ENCODE data around the gene TMPRSS2. TPM values are rescaled to one million over a fixed set of nuclear protein-coding genes. Genes with fewer than 3 reads are reported as not detected.

The TMPRSS2 gene
- polyA plus RNA-seq (2014; cell fraction: cytosol; rRNA removed): not detected in 2 replicates
- polyA plus RNA-seq (2014; cell fraction: nucleus; rRNA removed): not detected in 2 replicates

DNA sequence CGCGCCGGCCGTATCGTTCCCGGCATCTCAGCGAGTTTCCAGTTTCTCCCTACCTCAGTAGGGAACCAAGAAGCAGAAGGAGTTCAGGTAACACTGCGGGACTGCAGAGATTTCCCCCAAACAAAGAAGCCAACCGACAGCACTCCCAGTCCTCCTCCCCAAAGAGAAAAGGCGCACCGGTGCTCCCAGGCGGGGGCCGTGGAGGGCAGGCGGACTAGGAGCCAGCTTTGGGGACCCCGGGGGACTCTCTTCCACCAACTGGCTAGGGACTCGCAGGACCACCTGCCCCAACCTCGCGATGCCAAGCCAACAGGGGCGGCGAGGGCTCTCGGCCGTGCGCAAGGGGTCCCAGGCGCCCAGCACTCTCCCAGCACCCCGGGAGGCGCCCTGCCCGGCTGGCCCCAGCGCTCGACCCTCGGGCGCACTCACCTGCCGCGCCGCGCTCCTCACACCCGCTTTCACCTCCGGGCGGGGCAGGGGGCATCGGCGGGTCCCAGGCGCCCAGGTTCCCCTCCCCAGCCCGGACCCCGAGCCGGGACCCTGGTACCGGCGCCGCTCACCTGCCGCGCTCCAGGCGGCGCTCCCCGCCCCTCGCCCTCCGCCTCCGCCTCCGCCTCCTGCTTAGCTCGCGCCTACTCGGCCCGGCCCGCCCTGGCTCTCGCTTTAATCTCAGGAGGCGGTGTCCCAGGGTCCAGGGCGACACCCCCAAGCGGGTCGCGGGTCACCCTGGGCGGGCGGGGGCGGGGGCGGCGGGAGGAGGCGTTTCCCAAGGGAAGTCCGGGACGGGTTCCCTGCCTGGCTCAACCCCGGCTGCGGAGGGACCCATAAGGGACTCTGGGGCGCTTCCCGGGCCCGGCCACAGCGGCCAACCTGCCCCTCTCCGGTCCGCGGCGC, at the start of gene TMPRSS2:
Gene TMPRSS2 (minus strand): TSS at position 638 of the 894 bp plus-strand sequence. CDS start 10,025 bp downstream, outside the sequence.
- no peak for DNase-seq (ENCODE audit: low spot score)

DNA sequence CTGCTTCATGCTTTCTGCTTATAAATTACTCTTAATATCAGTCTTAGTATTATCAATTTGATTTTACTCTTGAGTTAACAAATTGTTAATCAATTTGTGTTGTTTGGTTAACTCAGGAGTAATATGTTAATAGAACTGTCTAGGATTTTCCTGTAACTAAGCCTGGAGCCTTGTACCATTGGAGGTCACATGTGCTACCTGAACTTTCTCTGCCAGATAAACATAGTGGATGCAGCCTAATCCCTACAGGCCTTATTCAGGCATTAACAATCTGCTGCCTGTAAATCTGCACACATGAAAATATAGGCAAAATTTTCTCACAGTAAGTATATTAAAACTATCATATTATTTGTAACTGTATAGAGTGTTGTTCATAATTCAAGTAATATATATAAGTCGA, 47.1 kb upstream of the TMPRSS2 start:
- no peak for DNase-seq (ENCODE audit: low spot score)

DNA sequence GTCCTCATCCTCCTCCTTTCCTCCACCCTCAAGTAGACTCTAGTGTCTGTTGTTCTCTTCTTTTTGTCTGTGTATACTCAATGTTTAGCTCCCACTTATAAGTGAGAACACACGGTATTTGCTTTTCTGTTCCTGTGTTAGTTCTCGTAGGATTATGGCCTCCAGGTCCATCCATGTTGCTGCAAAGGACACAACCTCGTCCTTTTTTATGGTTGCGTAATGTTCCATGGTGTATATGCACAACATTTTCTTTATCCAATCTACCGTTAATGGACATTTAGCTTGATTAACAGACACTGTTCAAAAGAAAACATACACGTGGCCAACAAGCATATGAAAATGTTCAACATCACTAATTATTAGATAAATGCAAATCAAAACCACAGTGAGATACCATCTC, 44.3 kb upstream of the TMPRSS2 start:
- DNase-seq (ENCODE audit: low spot score): no peak

DNA sequence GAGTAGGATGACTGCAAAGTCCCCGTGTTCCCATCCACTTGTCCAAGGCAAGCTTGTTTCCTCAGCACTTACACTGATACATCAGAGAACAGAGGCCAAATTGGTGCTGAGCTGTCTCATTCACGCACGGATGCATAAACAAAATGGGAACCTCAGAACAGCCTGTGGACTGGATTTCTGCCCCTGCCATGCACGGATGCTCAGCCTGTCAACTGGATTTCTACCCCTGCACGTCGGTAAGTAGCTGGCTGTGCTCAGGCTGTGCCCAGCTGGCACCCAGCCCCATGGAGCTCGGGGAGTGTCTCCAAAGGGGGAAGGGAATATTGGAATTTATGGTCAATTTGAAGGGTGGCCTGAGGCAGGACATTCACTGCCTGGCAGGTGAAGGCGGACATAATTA, 40.8 kb upstream of the TMPRSS2 start:
- DNase-seq (ENCODE audit: low spot score): no peak

DNA sequence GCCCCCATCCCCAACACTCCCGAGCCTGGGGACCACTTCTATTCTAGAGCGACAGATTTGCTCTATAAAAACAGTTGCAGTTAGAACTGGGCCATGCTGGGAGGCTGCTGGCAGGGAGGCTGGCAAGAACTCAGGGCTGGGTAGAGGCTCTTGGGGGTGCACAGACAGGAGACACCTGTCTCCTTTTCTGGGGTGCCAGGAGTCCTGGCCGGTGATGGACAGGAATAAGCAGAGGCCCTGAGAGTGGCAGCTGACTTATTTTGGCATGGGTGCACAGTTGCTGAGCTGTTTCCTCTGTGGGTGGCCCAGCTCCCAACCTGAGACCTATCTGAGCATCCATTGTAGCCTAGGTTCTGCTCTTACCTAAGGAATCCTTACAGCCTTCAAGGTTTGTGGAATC, 39.2 kb upstream of the TMPRSS2 start:
- no peak for DNase-seq (ENCODE audit: low spot score)

DNA sequence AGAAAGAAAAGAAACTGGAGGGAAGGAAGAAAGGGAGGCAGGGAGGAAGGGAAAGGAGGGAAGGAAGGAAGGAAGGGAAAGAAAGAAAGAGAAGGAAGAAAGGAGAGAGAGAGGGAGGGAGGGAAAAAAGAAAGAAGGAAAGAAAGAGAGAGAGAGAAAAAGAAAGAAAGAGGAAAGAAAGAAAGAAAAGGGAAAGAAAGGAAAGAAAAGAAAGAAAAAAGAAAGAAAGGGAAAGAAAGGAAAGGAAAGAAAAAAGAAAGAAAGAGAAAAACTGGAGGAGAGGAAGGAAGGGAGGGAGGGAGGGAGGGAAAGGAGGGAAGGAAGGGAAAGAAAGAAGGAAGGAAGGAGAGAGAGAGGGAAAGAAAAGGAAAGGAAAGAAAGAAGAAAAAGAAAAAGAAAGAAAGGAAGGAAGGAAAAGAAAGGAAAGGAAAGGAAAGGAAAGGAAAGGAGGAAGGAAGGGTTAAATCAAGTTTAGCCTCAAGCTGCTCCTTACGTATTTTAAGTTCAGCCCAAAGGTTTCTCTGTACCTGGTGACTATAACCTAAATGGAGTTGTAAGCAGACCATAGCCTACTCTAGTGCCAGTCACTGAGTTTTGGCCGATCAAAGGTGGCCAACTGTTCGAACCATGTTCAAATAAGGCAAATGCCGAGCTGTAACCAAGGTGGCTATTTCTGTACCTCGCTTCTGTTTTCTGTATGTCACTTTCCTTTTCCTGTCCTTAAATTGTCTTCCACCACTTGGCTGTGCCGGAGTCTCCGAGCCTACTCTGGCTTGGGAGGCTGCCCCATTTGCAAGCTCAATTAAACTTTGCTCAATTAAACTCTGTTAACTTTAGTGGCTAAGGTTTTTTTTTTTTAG, 37.8 kb upstream of the TMPRSS2 start:
- DNase-seq (ENCODE audit: low spot score): no peak

DNA sequence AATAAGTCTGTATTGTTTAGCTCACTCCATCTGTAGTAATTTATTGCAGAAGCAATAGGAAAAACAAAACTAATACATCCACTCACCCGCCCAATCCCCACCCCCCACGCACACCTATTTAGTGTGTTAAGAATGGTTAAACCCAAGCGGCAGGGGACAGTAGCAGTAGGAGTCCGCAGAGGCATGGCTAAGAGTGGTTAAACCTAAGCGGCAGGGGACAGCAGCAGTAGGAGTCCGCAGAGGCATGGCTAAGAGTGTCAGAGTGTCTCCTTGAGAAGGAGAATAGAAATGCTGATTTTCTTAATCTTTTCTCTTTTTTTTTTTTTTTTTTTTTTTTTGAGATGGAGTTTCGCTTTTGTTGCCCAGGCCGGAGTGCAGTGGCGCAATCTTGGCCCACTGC, 34.8 kb upstream of the TMPRSS2 start:
- DNase-seq (ENCODE audit: low spot score): no peak

DNA sequence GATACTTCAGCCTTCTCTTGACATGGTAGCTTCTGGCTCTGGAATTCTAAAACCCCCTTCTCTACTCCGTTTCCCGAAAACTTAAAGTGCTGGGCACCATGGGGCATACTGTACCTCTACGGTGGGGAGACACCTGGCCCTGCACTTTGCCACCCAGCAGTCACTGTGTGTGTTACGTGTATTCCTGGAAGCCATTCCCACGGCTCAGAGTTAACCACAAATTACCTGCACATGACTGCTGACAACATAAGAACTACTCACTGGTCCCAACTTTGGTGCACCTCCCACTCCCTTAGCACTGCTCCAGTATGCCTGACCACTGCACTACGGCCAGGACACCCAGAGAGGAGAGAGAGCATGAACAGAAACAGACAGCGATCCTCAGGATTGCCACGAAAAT, 29.4 kb upstream of the TMPRSS2 start:
- DNase-seq (ENCODE audit: low spot score): no peak

DNA sequence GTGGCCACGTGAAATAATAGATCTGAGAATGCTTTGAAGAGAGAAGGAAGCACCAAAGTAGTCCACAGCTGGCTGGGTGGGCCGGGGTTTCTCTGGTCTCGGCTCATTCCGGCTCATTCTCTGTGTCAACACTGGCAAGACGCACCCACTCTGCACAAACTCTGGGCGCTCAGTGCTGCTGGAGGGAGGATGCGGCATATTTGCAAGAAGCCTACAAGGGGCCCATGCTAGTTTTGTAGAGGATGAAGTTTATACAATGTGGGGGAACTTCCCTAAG, 28.8 kb upstream of the TMPRSS2 start:
- DNase-seq (ENCODE audit: low spot score): no peak

DNA sequence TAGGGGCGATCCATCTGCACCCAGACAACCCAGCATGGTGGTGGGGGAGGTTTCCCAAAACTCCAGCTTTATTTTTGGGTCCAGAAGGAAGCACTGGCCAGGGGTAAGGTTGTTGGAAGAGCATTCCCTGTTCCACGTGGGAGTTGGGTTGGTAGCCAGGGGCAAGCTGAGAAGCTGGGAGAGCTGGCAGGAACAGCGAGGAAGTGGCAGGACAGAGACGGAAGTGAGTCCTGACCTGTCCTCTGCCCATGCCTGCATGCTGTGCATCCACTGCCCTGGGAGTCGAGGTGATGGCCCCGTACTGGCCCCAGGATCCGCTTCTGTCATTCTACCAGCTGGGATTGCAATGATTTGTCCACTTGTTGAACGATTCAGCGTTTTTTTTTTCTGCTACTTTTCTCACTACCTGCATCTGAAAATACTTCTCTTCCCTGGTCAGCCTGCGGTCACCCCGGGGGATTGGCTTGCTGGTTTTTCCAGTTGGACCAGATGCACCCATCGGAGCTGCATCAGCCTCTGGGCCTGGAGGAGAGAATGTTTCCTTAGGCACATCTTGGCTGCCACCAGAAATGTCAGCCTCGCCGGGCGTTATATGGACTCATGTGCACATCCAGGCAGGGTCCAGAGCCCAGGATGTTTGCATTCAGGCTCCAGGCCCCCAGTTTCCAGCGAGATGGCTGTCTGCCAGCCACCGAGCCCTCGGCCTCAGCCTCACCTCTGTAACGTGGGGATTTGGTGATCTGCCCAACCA, 28.3 kb upstream of the TMPRSS2 start:
- DNase-seq (ENCODE audit: low spot score): no peak

DNA sequence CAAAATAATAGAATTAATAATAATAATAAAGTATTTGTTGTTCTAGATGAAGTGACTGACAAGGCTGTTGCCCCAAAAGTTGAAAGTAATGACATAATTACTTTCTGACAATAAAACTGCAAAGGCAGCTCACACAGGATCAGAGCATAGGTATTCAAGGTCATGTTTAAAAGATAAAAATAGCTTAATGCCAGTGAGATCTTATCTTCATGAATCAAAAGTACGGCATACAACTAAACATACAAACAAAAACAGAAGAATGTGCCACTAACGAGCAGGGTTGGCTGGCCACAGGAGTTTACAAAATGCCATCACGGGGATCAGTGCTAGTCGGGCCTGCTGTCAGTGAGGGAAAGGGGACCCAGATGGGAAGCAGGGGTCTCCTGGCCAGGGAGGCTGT, 22.4 kb upstream of the TMPRSS2 start:
- no peak for DNase-seq (ENCODE audit: low spot score)

DNA sequence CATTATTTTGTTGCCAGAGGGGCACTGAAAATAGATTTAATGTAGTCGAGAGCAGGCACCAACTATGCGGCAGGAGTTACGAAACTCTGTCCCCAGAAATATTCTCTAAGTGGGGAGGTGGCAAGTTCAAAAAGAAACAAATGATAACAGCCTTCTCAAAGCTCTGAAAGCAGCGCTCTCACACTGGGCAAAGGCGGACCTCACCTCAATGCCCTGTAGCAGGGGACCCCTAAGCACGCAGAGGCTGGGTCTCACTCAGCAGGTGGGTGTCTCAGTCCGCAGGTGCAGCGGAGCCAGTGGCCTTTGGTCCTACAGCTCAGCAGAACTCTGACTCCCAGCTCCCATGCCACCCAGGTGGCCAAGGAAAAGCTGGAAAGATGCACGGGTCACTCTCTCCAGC, 21.8 kb upstream of the TMPRSS2 start:
- DNase-seq (ENCODE audit: low spot score): no peak

DNA sequence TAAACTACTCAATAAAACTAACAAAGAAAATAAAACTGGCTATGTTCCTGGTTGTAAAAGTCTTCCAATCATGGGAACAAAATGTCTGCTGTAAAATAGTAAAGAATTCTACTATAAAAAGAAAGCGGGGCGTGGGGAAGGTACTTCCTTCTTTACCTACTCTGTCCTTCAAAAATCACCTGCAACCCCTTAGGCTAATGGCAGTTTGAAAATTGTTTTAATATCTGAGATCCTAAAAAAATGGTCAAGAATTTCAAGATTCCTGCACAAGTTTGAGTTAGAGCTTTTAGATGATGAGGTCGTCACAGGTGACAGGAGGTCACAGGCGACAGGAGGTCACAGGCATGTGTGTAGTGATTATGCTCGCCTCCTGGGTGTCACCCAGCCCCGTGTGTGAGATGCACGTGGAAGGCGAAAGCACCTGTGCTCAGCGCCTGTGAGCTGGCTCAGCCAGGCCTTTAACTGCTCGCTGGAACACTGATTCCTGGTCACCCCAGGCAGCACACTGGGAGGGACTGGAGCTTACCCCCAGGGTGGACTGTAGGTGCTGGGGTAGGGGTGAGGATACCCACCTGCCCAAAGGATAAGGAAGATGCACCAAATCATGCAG, 18.6 kb upstream of the TMPRSS2 start:
- no peak for DNase-seq (ENCODE audit: low spot score)

DNA sequence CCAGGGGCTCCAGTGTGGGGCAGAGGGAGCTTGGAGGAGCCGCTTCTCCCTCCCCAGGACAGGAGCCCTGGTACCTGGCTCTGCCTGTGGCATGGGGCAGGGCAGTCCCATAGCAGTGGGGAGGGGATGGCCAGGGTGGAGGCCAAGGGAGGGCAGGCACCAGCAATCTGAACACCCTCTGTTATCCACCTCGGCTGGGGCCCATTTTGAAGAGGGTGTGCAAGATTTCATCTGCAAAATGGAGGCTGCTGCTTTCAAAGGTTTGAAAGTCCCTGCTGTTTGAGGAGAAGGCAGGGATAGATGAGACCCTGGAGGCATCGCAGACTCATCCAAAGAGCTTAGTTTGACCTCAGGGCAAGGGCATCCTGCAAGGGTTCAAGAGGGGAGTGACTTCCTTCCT, 15.2 kb upstream of the TMPRSS2 start:
- DNase-seq (ENCODE audit: low spot score): no peak

DNA sequence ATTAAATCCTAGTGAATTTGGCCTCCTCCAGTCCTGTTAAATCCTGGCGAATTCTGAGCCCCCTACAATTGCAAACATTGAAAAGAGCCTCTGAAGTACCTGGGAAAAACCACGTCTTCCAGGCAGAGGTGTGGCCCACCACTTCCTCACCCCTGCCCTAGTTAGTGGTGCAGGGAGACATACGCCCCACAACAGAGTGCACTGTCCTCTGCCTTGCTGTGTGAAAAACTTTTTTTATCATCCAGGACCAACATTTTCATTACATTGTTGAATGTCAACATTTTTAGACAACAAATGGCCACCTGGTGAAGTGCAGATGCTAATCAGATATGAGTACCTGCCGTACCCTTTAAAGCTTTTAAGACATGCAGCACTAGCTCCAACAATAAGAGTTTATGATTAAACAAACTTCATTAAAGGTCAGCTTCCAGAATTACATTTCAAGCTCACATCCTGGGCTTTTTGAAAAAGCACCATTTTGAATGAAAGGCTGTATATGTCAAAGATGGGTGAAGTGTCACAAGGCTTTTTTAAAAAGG, 13.6 kb upstream of the TMPRSS2 start:
- DNase-seq (ENCODE audit: low spot score): no peak

DNA sequence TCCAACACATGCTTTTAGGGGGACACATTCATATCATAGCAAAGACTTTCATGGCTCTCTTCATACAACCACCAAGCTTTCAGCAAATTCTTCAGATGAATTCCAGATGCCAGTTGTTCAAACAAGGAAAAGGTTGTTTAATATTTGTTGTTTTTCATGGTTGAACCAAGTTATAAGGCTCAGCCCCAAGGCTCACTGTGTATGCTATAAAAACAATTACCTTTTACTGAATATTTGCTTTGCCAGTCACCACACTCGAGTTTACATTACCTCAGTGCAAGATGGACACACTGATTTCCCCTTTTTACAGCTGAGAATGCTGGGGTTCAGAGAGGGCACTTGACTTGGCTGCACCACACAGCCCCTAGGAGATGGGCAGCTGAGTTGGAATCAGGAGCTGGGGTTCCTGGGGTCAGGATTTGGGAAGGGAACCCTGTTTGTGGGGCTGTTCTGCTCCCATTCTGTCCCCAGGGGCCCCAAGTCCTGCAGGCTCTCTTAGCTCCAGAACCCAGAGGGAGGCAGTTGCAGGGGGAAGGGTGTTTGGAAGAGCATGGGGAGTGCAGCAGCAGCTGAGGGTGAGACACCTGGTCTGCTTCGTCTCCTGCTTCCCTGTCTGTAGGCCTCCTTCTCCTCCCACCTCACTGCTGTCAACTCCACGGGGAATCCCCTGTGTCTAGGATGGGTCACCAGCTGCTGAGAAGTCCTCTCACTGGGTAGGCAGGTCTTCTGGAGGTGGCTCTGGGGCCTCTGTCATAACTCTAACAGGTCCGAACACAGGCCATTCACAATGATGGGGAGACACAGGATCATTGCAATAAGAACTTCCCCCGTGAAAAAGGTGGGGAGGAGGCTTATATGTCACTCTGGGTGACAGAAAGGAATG, 12.8 kb upstream of the TMPRSS2 start:
- DNase-seq (ENCODE audit: low spot score): no peak

DNA sequence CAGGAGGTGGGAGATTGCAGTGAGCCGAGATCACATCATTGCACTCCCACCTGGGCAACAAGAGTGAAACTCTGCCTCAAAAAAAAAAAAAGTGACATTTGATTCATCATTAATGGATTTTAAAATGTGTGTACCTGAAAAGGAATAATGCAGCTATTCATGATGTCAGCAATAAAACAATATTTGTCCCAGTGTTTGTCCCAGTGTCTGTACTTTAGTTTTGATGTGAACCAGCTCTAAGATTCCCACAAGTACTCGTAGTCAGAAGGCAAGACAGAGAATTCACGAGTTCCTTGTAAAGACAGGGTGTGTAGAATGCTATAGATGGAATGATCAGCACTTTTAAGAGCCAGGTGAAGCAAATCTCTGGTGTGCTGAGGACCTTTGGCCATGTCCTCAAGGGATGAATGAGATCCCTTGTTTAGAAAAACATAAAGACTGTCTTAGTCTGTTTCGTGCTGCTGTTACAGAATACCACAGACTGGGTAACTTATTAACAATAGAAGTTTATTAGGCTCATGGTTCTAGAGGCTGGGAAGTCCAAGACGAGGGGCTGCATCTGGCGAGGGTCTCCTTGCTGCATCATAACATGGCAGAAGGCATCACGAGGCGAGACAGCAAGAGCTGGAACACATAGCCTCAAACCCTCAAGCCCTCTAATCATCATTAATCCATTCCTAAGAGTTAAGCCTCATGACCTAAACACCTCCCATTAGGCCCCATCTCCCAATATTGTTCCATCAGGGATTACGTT, 12.0 kb upstream of the TMPRSS2 start:
- no peak for DNase-seq (ENCODE audit: low spot score)

DNA sequence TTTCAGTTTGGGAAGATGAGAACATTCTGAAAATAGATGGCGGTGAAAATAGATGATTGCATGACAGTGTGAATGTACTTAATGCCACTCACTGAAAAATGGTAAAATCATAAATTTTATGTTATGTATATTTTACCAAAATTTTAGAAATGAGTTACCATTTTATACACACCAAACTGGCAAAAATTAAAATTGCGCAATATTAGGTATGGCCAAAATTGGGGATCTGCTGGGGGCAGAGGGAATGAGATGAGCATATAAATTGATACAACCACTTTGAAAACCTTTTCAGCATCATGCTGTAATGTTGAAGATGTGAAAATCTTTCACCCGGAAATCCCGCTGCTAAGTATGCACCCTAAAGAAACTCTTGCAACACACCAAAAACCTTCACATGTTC, 10.8 kb upstream of the TMPRSS2 start:
- DNase-seq (ENCODE audit: low spot score): no peak

DNA sequence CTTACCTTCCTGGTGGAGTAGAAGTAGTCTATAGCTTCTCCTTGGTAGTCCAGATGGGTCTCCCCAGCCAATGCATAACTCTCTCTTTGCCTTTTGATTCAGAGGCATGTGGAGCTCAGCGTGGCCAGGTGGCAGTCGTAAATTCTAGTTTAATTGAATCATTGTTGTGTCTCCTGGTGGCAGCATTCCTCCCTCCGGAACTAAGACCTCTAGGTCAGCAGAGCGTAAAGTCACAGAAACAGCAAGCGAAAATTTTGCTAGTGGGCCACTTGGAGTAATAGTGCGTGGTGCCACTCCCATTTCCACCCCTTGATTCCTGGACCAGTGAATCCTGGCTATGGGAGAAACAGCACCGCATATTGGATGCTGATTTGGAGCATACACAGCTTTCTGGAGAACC, 3.9 kb upstream of the TMPRSS2 start:
- no peak for DNase-seq (ENCODE audit: low spot score)

DNA sequence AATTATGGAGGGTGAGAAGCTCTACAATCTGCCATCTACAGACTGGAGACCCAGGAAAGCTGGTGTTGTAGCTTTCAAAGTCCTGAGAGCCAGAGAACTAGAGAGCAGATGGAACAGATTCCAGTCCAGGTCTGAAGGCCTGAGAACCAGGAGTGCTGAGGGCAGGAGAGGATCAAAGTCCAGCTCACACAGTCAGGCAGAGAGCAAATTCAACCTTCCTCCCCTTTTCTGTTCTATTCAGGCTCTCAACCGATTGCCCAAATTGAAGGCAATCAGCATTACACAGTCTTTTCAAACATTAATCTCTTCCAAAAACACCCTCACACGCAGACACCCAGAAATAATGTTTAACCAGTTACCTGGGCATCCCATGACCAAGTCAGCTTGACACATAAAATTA, 2.5 kb upstream of the TMPRSS2 start:
- no peak for DNase-seq (ENCODE audit: low spot score)

Measured in SK-N-DZ (cell line).